NOMO-1 treated with DMSO at 0.1 percent for 48 hours (cell line): ENCODE data around the gene KIAA1755.

Experiments
- DNase-seq: peaks from one replicate; lab custom pipeline; 2025; ENCODE audit not compliant: unreplicated experiment; lab: John Stamatoyannopoulos, UW

KIAA1755 gene

GRCh38 chr20:38243709-38244020 lies 16.9 kb downstream of the KIAA1755 start:
- DNase-seq, result peak; percentile 83

- peak; percentile 12 for DNase-seq
These were observed 17.5 kb downstream of the KIAA1755 start for GRCh38 chr20:38242848-38243708.

GRCh38 chr20:38241201-38241600 lies 19.3 kb downstream of the KIAA1755 start:
- DNase-seq, result no peak

- no peak for DNase-seq
These were observed 21.1 kb downstream of the KIAA1755 start for GRCh38 chr20:38239441-38239840.

GRCh38 chr20:38238829-38239228 lies 21.7 kb downstream of the KIAA1755 start:
- no peak for DNase-seq

GRCh38 chr20:38237381-38237780 lies 23.2 kb downstream of the KIAA1755 start:
- no peak for DNase-seq

- peak; percentile 22 for DNase-seq
These were observed 28.9 kb downstream of the KIAA1755 start for GRCh38 chr20:38231531-38232121.

- DNase-seq, result no peak
These were observed 29.5 kb downstream of the KIAA1755 start for GRCh38 chr20:38230957-38231526.

- DNase-seq, result no peak
These were observed 30.3 kb downstream of the KIAA1755 start for GRCh38 chr20:38230253-38230551.

- peak; percentile 14 for DNase-seq
These were observed 30.9 kb downstream of the KIAA1755 start for GRCh38 chr20:38229376-38230252.

- DNase-seq, result no peak
These were observed 32.1 kb downstream of the KIAA1755 start for GRCh38 chr20:38228436-38228835.

GRCh38 chr20:38227420-38228360 lies 32.8 kb downstream of the KIAA1755 start:
- DNase-seq, result no peak

GRCh38 chr20:38226553-38226952 lies 34.0 kb downstream of the KIAA1755 start:
- no peak for DNase-seq

- no peak for DNase-seq
These were observed 34.7 kb downstream of the KIAA1755 start for GRCh38 chr20:38225900-38226263.

GRCh38 chr20:38225240-38225899 lies 35.2 kb downstream of the KIAA1755 start:
- DNase-seq, result no peak

GRCh38 chr20:38224531-38224930 lies 36.0 kb downstream of the KIAA1755 start:
- DNase-seq, result peak; percentile 55

GRCh38 chr20:38223743-38224100 lies 36.8 kb downstream of the KIAA1755 start:
- DNase-seq, result no peak

GRCh38 chr20:38222923-38223742 lies 37.4 kb downstream of the KIAA1755 start:
- no peak for DNase-seq

GRCh38 chr20:38222231-38222922 lies 38.2 kb downstream of the KIAA1755 start:
- DNase-seq, result peak; percentile 39
